Regular cardiac myocyte (primary cell): ENCODE measurements around the gene NUBP2. TPM values are rescaled to one million over a fixed set of nuclear protein-coding genes. Genes with fewer than 3 reads are reported as not detected.

Experiments used
- total RNA-seq: library from RNA; depleted of rRNA; stranded (reverse); fragments of >200 nt; gene quantifications from 2 replicates; pipeline ENCODE4 v1.2.3, GENCODE V29; 2014

The NUBP2 gene, protein sequence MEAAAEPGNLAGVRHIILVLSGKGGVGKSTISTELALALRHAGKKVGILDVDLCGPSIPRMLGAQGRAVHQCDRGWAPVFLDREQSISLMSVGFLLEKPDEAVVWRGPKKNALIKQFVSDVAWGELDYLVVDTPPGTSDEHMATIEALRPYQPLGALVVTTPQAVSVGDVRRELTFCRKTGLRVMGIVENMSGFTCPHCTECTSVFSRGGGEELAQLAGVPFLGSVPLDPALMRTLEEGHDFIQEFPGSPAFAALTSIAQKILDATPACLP
- 52.7 and 84.4 TPM in 2 replicates for total RNA-seq

DNA sequence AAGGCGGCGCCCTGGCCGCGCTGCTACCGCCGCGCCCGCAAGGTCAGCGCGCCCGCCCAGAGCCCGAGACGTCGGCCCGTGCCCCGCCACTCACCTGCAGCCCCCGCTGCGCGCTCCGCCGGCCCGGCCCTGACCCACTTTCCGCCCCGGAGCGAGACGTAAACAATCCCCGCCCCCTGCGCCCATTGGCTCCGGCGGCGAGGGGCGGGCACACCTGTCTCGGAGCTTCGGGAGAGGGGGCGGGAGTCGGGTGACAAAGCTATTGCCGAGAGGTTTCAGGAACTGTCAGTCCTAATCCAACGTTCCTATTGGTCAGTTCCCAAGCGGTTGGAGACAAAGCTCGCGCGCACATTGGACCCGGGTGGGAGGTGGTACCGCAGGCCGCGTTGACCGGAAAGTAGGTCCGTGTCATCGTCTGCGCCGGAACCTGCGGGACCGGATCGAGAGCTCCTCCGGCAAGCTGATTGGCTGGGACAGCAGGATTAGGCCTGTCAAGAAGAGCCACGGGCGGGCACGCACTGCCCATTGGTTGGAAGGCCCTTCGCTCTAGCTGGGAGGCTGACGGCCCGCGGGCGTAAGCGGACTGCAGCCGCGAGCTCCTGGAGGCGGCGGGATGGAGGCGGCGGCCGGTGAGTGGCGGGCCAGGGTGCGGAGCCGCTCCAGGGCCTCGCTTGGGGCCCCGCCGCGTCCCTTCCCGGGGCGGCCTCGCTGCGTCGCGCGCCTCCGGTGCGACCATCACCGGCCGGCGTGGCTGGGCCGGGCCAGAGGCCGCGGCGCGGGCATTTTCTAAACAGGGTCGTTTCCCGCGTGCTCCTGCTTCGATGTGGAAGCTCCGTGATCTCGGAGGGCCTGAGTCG, at the start of gene NUBP2, which contains the start of gene SPSB3:
Gene NUBP2, plus strand, starts transcription at position 553 of the 857 bp plus-strand sequence. Its CDS starts 61 bp downstream, at position 614.
Gene SPSB3, minus strand, starts transcription at position 164 of the 857 bp plus-strand sequence. CDS start 1,088 bp downstream, outside the sequence.

DNA sequence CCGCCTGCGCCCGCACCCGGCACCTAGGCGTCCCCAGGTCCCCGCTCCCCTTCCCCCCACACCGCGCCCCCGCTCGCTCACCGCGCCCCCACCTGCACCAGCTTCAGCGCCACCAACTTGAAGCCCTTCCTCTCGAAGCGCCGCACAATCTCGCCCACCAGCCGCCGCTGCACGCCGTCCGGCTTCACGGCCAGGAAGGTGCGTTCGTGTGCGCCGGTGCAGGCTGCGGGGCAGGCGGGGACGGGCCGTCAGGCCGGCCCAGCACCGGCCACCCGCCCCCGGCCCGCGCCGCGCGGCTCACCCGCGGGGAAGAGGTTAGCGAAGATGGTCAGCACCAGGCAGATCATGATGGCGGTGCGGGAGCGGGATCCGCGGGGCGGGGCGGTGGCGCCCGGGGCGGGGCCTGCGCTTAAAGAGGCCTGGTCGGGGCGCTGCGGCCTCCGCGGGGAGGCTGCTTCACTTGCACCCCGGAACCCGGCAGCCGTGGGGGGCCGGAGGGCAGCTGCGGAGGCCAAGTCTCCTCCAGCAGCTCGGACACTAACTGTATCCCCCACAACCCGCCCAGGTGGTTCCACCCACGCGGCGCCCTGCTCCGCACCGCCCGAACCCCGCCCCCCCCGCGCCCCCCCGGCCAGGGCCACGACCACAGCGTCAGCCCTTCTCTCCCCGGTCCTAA, 11.4 kb upstream of the NUBP2 start, which contains the start of gene NME3:
Gene NME3, minus strand, starts transcription at position 356 of the 676 bp plus-strand sequence. Its CDS starts 9 bp downstream, at position 347.

DNA sequence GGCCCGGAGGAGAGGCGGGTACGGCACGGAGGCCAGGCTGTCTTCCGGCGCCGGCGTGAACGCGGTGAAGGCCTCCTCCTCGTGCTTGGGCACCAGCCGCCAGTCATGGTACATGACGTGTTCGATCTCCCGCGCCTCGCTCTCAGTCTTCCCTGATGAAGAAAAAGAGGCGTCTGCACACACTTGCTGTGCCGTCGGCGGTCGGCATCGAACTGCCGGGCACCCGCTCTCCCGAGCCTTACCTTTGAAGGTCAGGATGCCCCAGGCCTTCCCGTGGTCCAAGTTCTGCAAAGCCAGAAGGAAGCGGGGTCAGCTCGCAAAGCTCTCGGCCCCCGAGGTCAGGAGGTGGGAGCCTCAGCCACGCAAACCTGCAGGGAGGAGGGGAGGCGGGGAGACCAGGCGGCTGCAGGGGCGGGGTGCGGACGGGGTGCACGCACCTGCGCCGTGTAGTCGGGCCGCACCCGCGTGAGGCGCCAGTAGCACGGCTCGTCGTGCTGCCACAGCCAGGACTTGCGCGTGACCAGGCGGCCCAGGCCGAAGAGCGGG, 10.3 kb upstream of the NUBP2 start, which contains the start of gene EME2:
Gene EME2, plus strand, starts transcription at position 449 of the 546 bp plus-strand sequence. CDS start 418 bp downstream, outside the sequence.

DNA sequence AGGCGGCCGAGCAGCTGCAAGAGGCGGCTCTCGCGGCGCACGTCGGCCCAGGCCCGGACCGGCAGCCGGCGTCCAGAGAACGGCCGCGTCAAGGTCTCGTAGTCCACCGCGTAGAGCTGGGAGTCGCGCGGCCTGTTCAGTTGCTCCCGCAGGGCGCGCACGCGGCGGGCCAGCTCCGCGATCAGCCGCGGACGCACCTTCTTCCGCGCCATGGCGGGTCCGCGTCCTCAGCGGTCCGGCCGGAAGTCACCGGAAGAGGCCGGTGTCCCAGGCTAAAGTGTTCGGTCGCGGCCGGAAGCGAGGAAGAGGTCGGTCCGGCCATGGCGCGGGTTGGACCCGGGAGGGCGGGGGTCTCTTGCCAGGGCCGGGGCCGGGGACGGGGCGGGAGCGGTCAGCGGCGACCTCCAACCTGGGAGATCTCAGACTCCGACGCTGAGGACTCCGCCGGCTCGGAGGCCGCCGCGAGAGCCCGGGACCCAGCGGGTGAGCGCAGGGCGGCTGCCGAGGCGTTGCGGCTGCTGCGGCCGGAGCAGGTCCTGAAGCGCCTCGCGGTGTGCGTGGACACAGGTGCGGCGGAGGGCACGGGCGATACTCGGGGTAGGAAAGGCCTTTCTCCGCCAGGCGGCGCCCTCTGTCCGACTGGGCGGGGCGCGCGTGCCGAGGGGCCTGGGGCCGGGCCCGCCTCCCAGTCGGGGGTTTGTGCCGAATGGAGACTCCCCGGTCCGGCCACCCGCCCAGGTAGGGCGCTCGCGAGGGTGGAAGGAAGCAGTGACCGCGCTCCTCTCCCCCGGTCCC, 9.7 kb upstream of the NUBP2 start, which contains the start of gene MRPS34:
Gene MRPS34, minus strand, starts transcription at position 227 of the 795 bp plus-strand sequence. Its CDS starts 15 bp downstream, at position 212.

DNA sequence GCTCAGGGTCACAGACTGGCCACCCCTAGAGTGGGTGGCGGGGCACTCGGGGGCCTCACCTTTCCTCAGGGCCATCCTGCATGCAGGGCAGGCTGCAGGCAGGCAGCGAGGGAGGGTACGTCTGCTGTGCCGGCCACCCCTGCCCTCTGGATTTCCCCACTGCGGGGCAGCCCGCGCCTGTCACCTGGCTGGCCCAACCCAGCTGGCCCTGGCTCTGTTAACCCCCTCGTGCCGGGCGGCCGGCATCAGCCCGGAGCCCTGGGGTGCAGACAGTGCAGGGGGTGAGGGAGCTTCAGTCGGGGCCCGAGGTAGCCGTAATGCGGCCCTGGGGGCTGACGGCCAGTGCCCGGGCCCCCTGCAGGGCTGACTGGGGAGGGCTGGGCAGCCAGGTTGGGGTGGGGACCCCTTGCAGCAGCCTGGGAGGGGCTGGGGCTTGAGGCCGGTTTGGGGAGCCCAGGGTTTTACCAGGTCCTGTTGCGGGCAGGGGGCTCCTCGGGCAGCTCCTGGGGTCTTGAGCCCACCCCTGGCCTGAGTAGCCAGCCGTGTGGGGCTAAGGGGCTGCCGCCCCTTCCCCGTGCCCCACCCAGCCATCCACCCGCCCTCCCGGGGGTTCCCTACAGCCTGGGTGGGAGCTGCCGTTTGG, 10.9 kb downstream of the NUBP2 start, which contains the start of gene IGFALS:
Gene IGFALS, minus strand, starts transcription at position 128 of the 643 bp plus-strand sequence. Its CDS starts 53 bp downstream, at position 75.

DNA sequence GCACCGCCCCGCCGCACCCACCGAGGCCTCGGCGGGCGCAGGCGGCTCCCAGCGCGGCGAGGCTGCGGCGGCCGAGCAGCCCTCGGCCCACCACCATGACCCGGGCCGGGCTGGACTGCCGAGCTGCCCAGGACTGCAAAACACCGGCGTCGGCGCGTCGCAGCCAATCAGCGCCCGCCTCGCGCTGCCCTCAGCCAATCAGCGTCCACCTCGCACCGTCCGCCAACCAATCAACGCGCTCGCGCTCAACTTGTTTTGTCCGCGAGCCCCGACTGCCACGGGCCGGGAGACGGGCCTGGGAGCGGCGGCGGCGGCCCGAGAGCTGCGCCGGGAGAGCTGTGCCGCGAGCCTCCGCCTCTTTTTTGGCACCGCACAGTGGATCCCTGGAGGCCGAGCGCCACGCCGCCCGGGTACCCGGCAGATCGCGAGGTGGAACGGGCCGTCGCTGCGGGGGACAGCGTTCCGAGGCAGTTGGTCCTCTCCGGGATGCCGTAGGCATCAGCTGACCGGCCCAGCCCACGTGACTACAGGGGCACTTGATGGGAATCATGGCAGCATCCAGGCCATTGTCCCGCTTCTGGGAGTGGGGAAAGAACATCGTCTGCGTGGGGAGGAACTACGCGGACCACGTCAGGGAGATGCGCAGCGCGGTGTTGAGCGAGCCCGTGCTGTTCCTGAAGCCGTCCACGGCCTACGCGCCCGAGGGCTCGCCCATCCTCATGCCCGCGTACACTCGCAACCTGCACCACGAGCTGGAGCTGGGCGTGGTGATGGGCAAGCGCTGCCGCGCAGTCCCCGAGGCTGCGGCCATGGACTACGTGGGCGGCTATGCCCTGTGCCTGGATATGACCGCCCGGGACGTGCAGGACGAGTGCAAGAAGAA, 44.2 kb downstream of the NUBP2 start, which contains the start of the genes FAHD1 and HAGH:
Gene FAHD1, plus strand, starts transcription at position 516 of the 883 bp plus-strand sequence. Its CDS starts 33 bp downstream, at position 549.
Gene HAGH, minus strand, starts transcription at position 135 of the 883 bp plus-strand sequence. Its CDS starts 38 bp downstream, at position 97.

Other genes starting within 250 kb of the NUBP2 start
- gene TMEM204, start 249.3 kb upstream of the NUBP2 start, total RNA-seq, result 17.5 and 21.1 TPM in 2 replicates
- gene IFT140, start 170.9 kb upstream of the NUBP2 start, total RNA-seq, result 18.2 and 25.9 TPM in 2 replicates
- gene CRAMP1, start 170.6 kb upstream of the NUBP2 start, total RNA-seq, result 3.7 and 5.2 TPM in 2 replicates
- gene JPT2, start 104.7 kb upstream of the NUBP2 start, total RNA-seq, result 52.3 and 55.0 TPM in 2 replicates
- 25.7 and 46.2 TPM in 2 replicates for gene MAPK8IP3, start 76.8 kb upstream of the NUBP2 start, total RNA-seq
- gene NME3, start 11.4 kb upstream of the NUBP2 start, total RNA-seq, result 71.9 and 85.4 TPM in 2 replicates
- 7.7 and 9.6 TPM in 2 replicates for gene EME2, start 10.2 kb upstream of the NUBP2 start, total RNA-seq
- 45.1 and 90.1 TPM in 2 replicates for gene MRPS34, start 9.8 kb upstream of the NUBP2 start, total RNA-seq
- 21.5 and 37.5 TPM in 2 replicates for gene SPSB3, start 389 bp upstream of the NUBP2 start, total RNA-seq
- not detected in 2 replicates for gene IGFALS, start 10.7 kb downstream of the NUBP2 start, total RNA-seq
- 70.5 and 79.0 TPM in 2 replicates for gene HAGH, start 43.9 kb downstream of the NUBP2 start, total RNA-seq
- gene FAHD1, start 44.2 kb downstream of the NUBP2 start, total RNA-seq, result 62.6 and 71.5 TPM in 2 replicates
- gene MEIOB, start 89.2 kb downstream of the NUBP2 start, total RNA-seq, result 0.28 TPM in 1 of 2 replicates, not detected in the other
- gene HS3ST6, start 135.5 kb downstream of the NUBP2 start, total RNA-seq, result not detected in 2 replicates
- 3.1 and 11.5 TPM in 2 replicates for gene MSRB1, start 160.2 kb downstream of the NUBP2 start, total RNA-seq
- gene RPL3L, start 171.7 kb downstream of the NUBP2 start, total RNA-seq, result under 0.01 TPM in 1 of 2 replicates, not detected in the other
- gene NDUFB10, start 176.6 kb downstream of the NUBP2 start, total RNA-seq, result 84.0 and 160 TPM in 2 replicates
- gene RPS2, start 181.9 kb downstream of the NUBP2 start, total RNA-seq, result 1,090 and 2,696 TPM in 2 replicates
- not detected in 2 replicates for gene RNF151, start 183.9 kb downstream of the NUBP2 start, total RNA-seq
- 27.1 and 56.0 TPM in 2 replicates for gene TBL3, start 189.1 kb downstream of the NUBP2 start, total RNA-seq
- under 0.01 TPM in 1 of 2 replicates, not detected in the other for gene NOXO1, start 198.5 kb downstream of the NUBP2 start, total RNA-seq
- 9.0 and 10.2 TPM in 2 replicates for gene GFER, start 201.2 kb downstream of the NUBP2 start, total RNA-seq
- gene SYNGR3, start 207.0 kb downstream of the NUBP2 start, total RNA-seq, result 2.3 and 2.8 TPM in 2 replicates
- 8.5 and 21.1 TPM in 2 replicates for gene ZNF598, start 226.9 kb downstream of the NUBP2 start, total RNA-seq
- gene NPW, start 236.8 kb downstream of the NUBP2 start, total RNA-seq, result 0.28 and 0.58 TPM in 2 replicates
- 20.6 and 41.8 TPM in 2 replicates for gene NHERF2, start 243.9 kb downstream of the NUBP2 start, total RNA-seq